ENCODE data around the gene C16orf82.
"Not testable (repeated sequence)": the region's sequence is repeated elsewhere in the genome, so short reads cannot be mapped to it uniquely, and the experiment has no call there.

The C16orf82 gene

DNA sequence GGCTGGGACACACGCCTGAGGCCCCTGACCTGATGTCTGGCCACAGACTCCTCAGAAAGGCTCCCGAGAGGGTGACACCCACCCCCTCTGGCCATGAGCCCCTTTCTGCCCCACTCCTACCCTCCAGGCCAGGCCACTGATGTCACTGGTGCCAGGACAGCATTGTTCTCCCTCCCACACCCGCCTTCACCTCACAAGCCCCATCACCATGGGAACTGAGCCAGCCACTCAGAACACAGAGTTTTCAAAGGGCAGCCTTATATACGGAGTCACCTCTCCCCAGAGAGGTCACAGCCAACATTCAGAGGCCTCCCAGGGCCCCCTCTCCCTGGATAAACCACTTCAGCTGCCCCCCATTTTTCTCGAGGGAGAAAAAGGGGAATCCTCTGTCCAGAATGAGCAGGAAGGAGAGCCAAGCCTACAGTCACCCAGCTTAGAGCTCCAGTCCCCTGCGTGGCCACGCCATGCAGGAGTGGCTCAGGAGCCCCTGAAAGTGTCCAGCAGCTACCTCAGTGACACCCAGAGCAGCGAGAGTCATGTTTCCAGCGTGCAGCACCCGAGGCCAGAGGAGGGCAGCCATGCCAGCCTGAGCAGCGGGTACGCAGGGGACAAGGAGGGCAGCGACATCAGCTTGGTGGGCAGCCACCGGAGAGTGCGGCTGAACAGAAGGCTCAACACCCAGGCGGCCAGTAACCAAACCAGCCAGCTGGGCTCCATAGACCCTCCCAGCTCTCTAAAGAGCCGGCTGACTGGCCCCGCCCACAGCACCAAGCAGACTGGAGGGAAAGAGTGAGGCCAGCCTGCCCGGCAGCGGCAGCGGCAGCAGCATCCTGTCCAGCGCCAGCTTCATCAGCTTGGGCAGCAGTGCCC, at the start of gene C16orf82:
Gene C16orf82, plus strand, starts transcription at position 260 of the 870 bp plus-strand sequence.
- DNase-seq = no peak

DNA sequence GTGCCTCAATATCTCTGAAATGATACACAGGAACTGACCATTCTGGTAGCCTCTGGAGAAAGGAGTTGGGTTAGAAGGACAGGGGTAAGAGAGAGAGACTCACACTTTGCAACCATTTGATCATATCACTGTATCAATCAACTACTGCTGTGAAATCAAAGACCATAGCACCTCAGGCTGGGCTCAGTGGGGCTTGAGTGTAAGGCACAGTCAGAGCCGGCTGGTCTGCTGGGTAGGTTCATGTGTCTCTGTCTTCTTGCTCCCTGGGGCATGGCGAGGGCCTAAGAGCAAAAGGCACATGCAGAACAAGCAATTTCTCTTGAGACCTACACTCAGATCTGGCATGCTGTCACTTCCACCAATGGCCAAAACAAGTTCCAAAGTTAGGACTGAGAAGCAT, 46.7 kb upstream of the C16orf82 start:
- no peak for DNase-seq

DNA sequence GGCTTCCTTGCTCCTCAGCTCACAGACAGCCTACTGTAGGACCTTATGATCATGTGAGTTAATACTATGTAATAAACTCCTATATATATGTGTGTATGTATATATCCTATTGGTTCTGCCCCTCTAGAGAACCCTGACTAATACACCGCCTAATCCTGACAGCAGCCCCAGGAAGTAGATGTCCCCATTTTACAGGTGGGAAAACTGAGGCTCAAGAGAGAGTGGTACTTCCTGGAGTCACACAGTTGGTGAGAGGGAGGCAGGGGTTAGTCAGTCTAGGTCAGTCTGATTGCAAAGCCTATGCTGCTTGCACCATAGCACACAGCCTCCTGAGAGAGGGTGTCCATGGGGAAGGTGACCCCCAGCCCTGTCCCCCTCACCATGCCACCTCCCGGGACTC, 42.7 kb upstream of the C16orf82 start:
- no peak for DNase-seq

DNA sequence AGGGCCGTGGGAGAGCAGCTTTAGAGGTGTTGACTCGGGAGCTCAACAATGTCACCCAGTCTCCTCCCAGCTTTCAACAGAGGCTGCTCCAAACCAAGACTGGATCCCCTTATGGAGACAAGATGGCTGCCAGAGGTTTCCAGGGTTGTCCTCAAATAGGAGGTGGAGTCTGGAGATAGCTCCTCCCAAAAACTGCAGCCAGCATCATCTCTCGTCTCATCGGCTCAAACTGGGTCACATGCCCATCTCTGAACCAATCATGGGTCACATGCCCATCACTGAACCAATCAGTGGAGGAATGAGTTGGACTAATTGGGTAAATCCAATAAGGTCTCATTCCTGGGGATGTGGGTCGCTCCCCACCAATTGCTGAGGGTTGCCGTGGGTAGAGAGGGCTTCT, 41.1 kb upstream of the C16orf82 start:
- no peak for DNase-seq

DNA sequence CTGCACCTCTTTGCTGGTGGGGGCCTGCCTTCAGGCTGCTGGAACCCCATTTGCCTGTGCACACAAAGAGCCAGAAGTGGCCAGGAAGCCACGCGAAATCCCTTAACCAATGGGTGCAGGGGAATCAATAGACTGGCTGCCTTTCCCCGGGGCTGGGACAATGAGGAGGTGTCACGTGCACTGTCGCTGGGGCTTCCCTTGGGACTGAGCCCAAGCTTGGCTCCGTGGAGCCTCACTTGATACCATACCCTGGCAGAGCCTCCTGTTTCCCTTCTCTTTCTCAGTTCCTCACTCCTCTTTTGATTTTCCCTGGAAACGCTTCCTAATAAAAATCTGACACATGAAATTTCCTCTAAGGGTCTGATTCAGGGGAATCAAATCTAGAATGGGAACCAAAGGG, 38.8 kb upstream of the C16orf82 start:
- DNase-seq = no peak

DNA sequence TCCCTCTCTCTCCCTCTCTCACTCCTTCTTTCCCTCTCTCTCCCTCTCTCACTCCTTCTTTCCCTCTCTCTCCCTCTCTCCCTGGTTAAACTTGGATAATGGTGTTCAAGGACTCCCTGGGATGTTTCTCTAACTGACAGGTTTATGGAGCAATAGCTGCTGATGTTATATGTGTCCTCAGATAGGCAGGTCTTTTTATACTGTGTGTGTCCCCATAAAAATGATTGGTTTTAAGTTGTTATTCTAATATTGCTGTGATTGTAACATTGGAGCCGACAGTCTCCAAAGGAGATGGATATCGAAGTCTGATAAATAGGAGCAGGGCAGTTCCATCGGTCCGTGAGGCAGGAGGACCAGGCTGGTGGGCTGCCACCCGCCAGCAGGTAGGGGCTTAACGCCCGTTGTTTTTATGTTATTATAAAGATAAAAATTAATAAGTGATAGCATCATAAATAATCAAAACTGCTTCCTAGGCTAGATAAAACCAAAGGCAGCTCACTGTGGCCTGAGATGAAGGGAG, 38.1 kb upstream of the C16orf82 start:
- no peak for DNase-seq

DNA sequence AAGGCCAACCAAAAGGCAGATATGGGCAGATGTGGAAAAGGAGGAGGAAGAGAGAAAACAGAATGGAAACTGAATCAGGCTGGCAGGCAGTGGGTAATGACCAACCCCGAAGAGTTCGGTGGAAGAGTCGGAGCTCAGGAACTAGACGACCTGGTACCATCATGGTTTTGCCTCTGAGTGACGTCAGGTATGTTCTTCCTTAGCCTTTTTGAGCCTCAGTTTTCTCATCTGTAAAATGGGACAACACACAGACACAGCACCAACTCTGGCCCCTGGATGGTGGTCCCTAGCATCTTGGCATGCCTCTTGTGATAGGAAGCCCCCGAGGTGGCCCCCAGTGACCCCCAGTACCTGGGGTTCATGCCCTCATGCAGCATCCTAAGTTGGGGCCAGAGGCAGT, 37.2 kb upstream of the C16orf82 start:
- DNase-seq = no peak

DNA sequence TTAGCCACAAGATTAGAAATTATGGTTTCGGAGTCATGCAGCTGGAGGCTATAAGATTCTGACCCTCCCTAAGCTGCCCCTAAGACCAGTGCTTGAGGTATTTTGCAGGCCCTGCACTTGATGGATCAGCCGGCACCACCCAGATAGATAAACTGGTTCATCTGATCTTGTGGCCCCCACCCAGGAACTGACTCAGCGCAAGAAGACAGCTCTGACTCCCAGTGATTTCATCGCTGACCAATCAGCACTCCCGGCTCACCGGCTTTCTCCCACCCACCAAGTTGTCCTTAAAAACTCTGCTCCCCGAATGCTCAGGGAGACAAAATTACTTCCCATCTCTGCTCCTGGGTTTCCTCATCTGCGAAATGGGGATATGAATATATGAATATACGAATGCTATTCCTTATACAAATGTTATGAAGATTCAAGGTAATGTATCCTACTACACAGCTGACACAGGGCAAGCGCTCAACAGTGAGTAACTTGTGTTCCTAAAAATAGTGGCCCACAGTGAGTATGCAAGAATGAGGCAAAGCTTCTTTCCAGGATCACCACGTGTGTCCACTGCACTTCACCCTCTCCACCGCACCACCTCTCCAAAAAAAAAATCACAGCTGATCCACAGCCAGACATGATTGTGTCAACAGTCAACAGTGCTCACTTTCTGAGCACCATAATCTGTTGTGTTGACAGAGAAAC, 33.3 kb upstream of the C16orf82 start:
- no peak for DNase-seq

DNA sequence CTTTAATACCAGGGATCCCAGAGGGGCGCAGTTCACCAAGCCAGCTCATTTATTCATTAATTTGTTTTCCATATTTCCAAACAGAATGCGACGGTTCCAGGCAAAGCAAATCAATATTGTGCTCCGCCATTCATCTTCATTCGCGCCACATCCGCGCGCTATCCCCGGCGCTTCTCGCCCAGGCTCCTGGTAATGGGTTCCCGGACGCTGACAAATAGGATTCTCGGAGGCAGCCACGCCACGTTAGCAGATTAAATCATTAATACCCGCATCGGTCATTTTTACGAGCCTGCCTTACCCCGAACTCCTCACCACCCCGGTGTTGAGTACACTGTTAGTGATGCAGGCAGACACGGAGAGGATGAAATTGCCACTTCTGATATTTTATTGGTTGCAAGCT, 26.0 kb upstream of the C16orf82 start:
- no peak for DNase-seq

DNA sequence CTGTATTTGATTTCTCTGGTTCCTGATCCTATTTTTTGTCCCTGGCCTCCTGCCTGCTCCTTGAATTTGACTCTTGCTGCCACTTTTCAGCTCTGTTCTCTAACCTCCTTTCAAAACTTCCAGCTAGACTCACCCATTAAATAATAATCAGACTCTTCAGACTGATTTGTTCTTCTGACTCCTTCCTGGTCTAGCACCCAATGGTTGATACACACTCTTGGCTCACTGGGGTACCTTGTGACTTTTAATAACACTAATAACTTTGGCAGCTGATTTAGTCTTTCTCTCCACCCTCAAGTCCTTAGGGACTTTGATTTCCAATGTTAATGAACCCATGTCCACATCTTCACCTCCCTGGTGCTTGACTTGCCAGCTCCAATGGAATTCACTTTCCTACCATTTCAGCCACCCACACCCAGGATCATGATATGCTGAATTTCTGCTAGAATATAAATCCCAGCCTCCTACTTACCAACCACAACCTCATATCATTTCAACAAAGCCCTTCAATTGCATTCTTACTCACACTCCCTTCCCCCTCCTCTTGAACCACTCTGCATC, 19.7 kb upstream of the C16orf82 start:
- DNase-seq = no peak

DNA sequence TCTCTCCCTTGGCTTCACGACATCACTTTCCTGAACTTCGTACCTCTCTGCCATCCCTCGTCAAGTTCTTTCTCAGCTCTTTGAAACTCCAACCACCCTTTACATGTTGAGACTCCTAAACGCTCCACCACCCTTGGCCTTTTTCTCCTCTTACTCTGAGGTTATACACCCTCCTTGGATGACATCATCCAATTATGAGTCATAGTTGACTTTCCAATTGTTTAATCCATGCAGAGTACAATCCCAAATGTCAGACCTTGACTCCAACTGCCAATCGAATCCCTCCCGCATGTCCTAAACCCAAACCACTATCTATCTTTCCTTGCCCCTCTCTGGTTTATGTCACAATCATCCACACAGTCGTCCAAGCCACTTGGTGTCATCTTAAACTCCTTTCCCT, 18.4 kb upstream of the C16orf82 start:
- DNase-seq = no peak

DNA sequence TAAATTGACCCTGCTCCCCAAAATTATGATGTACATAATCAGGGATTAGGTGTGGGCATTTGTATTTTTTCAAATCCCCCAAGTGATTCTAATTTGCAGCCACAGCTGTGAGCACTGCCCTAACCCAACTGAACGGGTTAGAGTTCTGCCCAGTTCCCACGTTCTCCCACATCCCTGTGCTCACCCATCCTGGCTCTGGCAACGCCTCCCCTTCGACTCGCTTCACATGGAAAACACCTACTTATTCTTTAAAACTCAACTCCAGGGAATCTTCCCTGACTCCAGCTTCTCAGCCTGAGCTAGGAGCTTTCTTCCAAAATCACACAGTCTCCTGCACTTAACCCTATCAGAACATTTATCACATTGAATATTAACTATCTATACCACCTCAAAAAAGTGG, 17.6 kb upstream of the C16orf82 start:
- DNase-seq = no peak

DNA sequence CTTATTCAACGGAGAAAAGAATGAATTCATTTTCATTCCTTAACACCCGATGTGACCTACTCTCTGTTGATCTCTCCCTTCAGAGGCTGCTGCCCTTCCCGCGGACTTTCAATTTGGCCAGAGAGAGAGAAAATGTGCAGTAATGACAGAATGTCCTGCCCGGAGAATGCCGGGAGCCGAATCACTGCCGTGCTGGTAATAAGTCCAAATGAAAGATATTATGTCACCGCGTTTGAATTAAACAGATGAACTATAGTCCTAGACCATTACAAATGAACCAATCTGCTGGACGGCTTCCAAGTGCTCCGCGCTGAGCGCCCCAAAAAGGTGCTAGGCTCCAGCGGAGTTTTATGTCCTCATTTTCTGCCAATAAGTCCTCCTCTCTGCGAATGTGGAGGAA, 14.7 kb upstream of the C16orf82 start:
- DNase-seq = no peak

DNA sequence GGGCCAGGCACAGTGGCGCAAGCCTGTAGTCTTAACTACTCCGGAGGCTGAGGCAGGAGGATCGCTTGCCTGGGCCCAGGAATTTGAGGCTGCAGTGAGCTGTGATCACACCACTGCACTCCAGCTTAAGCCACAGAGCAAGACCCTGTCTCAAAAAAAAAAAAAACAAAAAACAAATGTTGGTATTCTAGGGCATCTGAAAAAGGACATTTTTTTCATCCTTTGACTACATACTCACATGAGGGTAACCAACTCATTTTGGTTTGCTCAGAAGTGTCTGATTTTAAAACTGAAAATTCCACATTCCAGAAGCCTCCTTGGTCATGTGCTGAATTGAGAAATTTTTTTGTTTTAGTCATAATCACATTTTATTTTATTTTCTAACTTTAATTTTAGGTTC, 12.7 kb upstream of the C16orf82 start:
- no peak for DNase-seq

DNA sequence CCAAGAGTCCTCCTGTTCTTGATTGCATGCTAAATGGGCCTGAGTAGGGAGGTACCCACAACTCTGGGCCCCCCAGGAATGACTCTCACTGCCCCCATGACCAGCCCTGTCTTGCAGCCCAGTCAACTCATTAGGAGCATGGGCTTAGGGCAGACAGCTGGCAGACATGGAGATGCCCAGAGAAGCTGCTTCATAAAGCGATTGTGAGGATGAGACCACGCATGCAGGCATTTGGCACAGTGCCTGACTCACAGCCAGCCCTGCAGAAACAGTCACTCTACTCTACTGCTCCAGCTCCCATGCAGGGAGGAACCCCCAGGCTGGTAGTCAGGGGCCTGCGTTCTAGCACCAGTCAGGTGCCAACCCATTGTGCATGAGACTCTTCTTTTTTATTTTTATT, 8.4 kb upstream of the C16orf82 start:
- DNase-seq = no peak

DNA sequence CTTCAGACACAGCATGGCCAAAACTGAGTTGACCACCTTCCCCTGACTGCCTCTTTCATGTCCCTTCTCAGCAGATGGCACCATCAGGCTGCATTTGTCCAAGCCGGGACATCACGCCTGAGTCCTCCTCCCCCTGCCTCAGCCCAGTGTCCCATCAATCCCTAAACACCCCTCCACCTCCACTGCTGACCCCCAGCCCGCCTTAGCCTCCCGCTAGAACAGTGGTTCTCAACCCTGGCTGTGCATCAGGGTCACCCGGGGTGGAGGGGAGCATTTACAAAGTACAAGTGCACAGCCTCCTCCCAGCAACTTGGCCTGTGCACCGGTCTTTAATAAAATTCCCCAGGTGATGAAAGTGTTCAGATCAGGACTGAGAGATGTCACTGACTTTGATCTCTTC, 4.0 kb downstream of the C16orf82 start:
- DNase-seq = no peak

DNA sequence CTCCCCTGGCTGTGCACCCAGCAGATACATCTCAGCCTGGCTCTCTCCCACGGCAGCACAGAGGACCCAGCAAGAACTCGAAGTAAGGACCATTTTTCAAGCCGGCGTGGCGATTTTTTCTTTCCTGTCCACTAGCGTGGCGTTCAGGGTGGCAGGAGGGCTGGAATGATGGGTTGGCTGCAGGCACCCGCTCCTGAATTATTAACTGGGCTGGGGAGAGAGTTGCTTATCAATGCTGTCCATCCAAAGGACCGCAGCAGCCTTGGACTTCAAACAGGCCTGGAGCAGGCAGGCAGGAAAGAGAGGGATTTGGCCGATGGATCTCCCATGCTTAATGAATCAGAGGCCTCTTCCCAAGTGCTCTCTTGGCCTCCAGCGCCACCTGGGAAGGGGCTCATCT, 7.0 kb downstream of the C16orf82 start:
- DNase-seq = no peak

DNA sequence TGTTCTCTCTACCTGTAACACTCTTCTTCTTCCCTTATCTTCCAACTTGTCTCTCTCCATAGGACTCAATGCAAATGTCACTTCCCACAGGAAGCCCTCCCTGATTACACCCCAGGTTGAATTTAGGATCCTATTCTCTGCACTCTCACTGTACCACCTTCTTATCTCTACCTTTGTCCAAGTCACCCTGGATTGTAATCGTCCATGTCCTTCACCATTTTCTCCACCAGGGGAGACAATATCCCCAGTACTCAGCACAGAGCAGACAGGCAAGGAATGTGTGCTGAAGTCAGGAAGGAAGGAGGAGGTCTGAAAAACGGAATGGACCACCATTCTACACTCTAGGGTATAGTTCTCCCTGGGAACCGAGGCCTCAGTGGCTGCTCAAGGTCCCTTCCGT, 14.2 kb downstream of the C16orf82 start:
- no peak for DNase-seq

DNA sequence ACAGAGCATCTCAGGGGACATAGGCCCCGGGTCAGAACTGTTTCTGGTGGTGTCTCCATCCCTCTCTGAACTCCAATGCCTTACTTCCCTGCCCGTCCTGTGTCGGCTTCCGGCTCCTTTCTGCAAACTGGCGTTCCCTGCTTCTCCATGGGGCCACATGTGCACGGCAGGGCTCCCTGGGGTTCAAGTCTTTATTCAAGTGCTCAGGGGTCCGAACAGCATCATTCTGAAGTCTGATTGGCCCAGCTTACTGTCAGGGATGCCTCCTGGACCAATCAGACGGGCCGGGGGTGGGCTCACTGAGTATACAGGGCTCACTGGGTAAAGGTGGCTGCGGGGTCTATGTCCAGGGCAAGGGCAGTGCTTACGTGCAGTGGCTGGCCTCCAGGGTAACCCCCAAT, 17.1 kb downstream of the C16orf82 start:
- no peak for DNase-seq

DNA sequence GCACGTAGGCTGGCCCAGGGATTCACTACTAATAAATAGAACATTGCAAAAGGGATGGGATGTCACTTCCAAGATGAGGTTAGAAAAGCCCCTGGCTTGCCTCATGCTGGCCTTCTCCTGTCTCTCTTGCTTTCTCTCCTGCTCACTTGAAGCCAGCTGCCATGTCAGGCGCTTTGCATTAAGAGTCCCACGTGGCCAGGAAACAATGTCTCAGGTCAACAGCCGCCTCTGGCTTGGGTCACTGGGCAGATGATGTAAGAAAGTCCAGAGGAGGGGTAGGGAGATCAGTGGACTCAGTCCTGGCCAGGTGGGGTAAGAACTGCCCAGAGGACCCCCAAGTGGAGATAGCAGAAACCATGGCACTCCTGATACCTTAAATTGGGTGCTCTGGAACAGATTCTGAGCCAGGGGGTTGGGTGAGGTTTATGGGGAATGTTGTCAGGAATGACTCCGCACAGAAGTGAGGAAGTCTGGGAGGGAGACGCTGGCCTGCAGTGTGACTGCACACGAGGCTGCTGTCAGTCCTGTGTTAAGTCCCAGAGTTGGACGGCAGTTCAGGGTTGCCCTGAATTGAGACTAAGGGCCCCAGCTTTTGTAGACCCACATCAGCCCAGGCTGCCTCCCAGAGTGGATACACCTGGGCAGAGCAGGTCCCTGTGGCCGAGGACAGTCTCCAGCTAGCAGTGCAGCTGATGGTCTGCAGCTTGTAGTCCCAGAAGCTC, 17.7 kb downstream of the C16orf82 start:
- DNase-seq = no peak

DNA sequence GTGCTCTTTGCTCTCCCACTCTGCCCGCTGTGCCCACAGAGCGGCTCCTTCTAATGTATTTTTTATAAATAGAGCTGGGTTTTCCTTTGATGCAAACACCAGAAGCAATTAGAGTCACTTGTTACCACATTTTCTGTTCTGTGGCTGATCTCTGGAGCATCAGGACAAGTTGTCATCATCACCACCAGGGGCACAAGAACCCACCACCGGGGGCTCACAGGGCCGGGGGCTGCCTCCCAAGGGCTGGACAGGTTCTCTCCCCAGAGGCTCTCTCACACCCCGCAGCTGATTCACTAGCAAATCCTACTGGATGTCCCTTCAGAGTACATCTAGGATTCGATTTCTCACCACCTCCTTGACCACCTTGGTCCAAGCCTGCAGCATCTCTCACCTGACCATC, 18.5 kb downstream of the C16orf82 start:
- DNase-seq = no peak

DNA sequence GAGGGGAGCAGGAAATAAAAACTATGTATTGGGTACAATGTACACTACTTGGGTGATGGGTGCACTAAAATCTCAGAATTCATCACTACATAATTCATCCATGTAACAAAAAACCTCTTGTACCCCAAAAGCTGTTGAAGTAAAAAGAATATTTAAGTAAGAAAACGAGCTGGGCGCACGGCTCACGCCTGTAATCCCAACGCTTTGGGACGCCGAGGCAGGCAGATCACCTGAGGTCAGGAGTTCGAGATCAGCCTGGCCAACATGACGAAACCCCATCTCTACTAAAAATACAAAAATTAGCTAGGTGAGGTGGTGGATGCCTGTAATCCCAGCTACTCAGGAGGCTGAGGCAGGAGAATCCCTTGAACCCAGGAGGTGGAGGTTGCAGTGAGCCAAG, 19.3 kb downstream of the C16orf82 start:
- DNase-seq = not testable (repeated sequence)

DNA sequence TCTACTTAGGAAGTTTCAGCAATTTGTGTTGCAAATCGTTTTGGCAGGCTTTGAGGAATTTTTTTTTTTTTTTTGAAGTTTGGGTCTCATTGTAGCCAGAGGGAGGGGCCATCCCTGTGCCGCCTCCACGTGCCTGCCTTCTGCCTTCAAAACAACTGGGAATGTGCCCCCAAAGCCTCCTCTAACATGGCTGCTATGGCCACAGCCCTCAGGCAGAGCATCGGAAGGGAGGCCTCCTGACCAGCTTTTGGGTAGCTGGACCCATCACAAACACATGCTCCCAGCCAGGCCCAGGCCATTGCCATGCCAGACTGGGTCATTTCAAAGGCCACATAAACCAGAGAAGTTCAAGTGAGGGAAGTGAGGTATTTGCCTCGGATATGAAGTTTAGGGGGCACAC, 21.5 kb downstream of the C16orf82 start:
- DNase-seq = no peak

Measured in activated naive CD4-positive, alpha-beta T cell (primary cell).